Karpas-422 (cell line): ENCODE data around the gene NFKBIA. TPM values are rescaled to one million over a fixed set of nuclear protein-coding genes. Genes with fewer than 3 reads are reported as not detected.
"Not testable (repeated sequence)": the region's sequence is repeated elsewhere in the genome, so short reads cannot be mapped to it uniquely, and the experiment has no call there.

Experiments used
- DNase-seq: peaks from one replicate; pipeline ENCODE4 v3.0.0-alpha.2; 2015
- H2AFZ ChIP-seq: fragments of 200-600 bp; sonication (generic); 2 replicates; pipeline ENCODE4 v1.6.1; 2014; ENCODE audit warnings: antibody characterized with exemption, low read length, mixed read lengths
- H3K27ac ChIP-seq: fragments of 200-600 bp; sonication (generic); 2 replicates; pipeline ENCODE4 v1.5.1; 2014; ENCODE audit warnings: mild to moderate bottlenecking, low read length, moderate library complexity
- H3K27me3 ChIP-seq: fragments of 200-600 bp; sonication (generic); 2 replicates; pipeline ENCODE4 v1.6.1; 2014; ENCODE audit warnings: low read length, mixed read lengths
- H3K36me3 ChIP-seq: fragments of 200-600 bp; sonication (generic); 2 replicates; pipeline ENCODE4 v1.6.1; 2014; ENCODE audit warnings: low read length, mixed read lengths; ENCODE audit not compliant: insufficient read depth
- H3K4me1 ChIP-seq: fragments of 200-600 bp; sonication (generic); 2 replicates; pipeline ENCODE4 v1.6.1; 2014; ENCODE audit warnings: mild to moderate bottlenecking, low read length, mixed read lengths
- H3K4me2 ChIP-seq: fragments of 200-600 bp; sonication (generic); 2 replicates; pipeline ENCODE4 v1.6.1; 2014; ENCODE audit warnings: low read length, low read depth, mild to moderate bottlenecking; ENCODE audit not compliant: poor library complexity, severe bottlenecking
- H3K4me3 ChIP-seq: fragments of 200-600 bp; sonication (generic); 2 replicates; pipeline ENCODE4 v1.5.1; 2014; ENCODE audit warnings: mild to moderate bottlenecking, antibody characterized with exemption, low read length, mixed read lengths
- H3K79me2 ChIP-seq: fragments of 200-600 bp; sonication (generic); 2 replicates; pipeline ENCODE4 v1.6.1; 2014; ENCODE audit warnings: mild to moderate bottlenecking, low read length, mixed read lengths
- H3K9ac ChIP-seq: fragments of 200-600 bp; sonication (generic); 2 replicates; pipeline ENCODE4 v1.6.0; 2014; ENCODE audit warnings: low read length
- H3K9me2 ChIP-seq: fragments of 200-600 bp; sonication (generic), shearing (Covaris generic); replicated peaks from 2 replicates; pipeline ENCODE4 v1.6.0; 2014; ENCODE audit warnings: mild to moderate bottlenecking, low read length, moderate library complexity; ENCODE audit not compliant: insufficient read depth
- H3K9me3 ChIP-seq: fragments of 300-700, 200-600 bp; sonication (generic); 2 replicates; pipeline ENCODE4 v1.6.1; 2014; ENCODE audit warnings: low read length, mixed read lengths
- H4K20me1 ChIP-seq: fragments of 200-600 bp; sonication (generic); 2 replicates; pipeline ENCODE4 v1.6.1; 2014; ENCODE audit warnings: mild to moderate bottlenecking, antibody characterized with exemption, low read length, low read depth; ENCODE audit not compliant: insufficient read depth
- total RNA-seq: library from RNA; depleted of rRNA; stranded (reverse); fragments of >200 nt; shearing (Covaris generic); gene quantifications from 2 replicates; pipeline ENCODE4 v1.2.3, GENCODE V29; 2014; ENCODE audit warnings: low replicate concordance

Gene NFKBIA
- total RNA-seq, 1 experiment from 2014 or later: 27.6 TPM

DNA sequence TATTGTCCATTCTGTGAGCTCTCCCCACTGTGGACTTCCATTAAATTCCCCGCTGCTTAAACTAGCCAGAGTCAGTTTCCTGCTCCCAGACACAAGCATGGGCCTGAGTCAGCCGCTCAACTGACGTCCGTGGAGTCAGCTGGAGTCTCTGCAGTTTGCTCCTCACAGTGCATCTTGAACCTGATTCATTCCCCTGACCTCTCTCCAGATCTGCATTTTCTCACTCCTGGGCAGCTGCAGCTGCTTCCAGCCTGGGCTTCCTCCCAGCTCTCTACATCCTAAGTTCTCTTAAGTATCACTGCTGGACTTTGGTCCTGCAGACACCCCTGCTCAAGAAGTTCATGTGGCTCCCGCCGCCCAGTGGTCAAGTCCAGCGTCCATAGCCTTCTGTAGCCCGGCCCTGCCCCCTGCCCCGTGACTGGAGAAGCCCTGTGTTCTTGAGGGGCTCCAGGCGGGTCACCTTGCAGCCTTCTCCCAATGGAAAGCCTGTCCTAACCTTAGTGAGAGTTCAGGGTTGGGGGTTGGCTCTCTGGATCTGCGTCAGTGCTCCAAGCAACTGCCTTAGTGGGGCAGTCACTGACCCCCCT lies 20.0 kb downstream of the NFKBIA start:
- Histone ChIP-seq H3K4me2 (no peak overlapping the region), H2AFZ (no peak overlapping the region), H3K4me3 (no peak overlapping the region), H3K27me3 (0 out of 2 replicates have a peak, but pooled peaks cover 3% of the 10 kb centered on the region), H3K36me3 (no peaks in the 10 kb centered on the region), H3K79me2 (no peaks in the 10 kb centered on the region), H3K9me2 (no peaks in the 10 kb centered on the region), H3K9ac (no peak overlapping the region), H4K20me1 (no peaks in the 10 kb centered on the region), H3K9me3 (no peaks in the 10 kb centered on the region), H3K27ac (no peak overlapping the region), H3K4me1 (no peaks in the 10 kb centered on the region)
- no peak for DNase-seq

DNA sequence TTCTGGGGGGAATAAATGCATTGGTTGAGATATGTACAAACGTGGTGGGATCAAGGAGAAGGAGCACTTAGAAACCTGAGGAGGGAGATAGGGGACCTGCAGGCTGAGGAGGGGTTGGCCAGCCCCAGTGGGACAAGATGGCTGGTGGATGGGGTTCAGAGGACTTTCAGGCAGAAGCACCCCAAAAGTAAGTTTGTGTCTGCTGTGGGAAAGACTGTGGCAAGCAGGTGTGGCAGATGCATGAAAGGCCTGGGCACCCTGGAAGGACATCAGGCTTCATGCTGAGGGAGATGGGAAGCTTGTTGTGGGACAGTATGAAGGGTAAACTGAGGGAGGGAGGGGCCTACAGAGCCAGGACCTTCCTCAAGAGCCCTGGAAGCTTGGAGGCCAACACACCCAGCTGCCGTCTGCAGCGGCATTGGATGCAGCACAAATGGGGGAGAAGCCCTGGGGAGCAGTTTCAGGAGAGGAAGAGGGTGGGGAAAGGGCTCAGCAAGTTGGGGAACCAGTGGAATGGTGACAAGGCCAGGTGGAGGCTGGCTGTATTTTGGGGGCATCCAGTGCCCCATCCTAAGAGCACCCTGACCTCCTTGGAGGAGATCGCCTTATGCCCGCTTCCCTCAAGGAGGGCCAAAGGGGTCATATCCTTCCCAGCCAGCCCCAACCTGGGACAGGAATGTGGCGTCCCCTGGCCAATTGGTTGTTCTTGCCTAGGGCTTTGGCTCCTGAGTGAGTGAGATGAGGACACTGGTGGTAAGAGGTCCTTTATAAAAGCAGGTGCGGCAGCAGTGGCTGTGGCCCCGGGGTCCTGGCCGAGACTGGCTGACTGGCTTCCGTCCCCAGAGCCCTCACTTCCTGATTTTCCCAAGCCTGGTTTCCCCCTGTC lies 20.7 kb downstream of the NFKBIA start:
- no peak overlapping the region for H3K27ac ChIP-seq
- no peaks in the 10 kb centered on the region for H3K9me2 ChIP-seq
- H3K9ac ChIP-seq: no peak overlapping the region
- H3K4me1 ChIP-seq: no peaks in the 10 kb centered on the region
- no peak overlapping the region for H2AFZ ChIP-seq
- DNase-seq: no peak
- H4K20me1 ChIP-seq: no peaks in the 10 kb centered on the region
- H3K4me2 ChIP-seq: no peak overlapping the region
- no peaks in the 10 kb centered on the region for H3K36me3 ChIP-seq
- H3K4me3 ChIP-seq: no peak overlapping the region
- no peaks in the 10 kb centered on the region for H3K79me2 ChIP-seq
- no peaks in the 10 kb centered on the region for H3K9me3 ChIP-seq
- 0 out of 2 replicates have a peak, but pooled peaks cover 3% of the 10 kb centered on the region for H3K27me3 ChIP-seq

DNA sequence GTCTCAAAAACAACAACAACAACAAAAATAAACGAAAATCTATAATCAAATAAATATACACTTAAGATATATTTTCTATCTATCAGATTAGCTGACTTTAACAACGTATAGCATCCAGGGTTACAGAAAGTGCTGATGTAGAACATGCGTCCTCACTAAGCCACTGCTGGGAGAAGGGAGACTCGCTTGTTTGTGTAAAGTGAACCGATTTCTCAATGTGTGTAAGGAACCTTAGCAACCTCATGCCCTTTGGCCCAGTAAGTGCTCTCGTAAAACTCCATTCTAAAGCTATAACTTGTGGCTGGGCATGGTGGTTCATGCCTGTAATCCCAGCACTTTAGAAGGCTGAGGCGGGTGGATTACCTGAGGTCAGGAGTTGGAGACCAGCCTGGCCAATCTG lies 23.8 kb downstream of the NFKBIA start:
- H2AFZ ChIP-seq: no peak overlapping the region
- no peaks in the 10 kb centered on the region for H3K79me2 ChIP-seq
- H3K27ac ChIP-seq: no peak overlapping the region
- H3K4me1 ChIP-seq: no peaks in the 10 kb centered on the region
- no peaks in the 10 kb centered on the region for H4K20me1 ChIP-seq
- H3K9ac ChIP-seq: no peak overlapping the region
- H3K4me3 ChIP-seq: no peak overlapping the region
- no peaks in the 10 kb centered on the region for H3K36me3 ChIP-seq
- H3K27me3 ChIP-seq: no peaks in the 10 kb centered on the region
- H3K4me2 ChIP-seq: no peak overlapping the region
- H3K9me2 ChIP-seq: no peaks in the 10 kb centered on the region
- no peak for DNase-seq
- H3K9me3 ChIP-seq: no peaks in the 10 kb centered on the region

DNA sequence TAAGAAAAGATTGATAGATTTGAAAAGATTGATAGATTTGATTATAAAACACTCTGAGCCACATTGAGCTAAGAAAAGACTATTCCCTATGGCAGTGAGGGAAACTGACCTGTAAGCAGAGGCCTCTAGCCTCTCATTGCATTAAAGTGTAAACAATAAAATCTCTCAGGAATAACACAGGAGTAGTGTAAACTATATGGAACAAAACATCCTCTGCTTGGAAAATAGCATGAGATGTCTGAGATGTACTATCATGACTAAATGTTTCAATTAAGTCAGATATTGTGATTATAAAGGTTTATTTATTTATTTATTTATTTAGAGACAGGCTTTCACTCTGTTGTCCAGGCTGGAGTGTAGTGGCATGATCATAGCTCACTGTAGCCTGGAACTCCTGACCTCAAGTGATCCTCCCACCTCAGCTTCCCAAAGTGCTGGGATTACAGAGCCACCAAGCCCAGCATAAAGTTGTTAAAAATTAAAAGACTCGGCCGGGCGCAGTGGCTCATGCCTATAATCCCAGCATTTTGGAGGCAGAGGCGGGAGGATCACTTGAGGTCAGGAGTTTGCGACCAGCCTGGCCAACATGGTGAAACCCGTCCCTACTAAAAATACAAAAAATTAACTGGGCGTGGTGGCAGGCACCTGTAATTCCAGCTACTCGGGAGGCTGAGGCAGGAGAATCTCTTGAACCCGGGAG lies 25.2 kb downstream of the NFKBIA start:
- DNase-seq, H3K36me3 ChIP-seq, H3K27ac ChIP-seq, H3K4me1 ChIP-seq, H3K79me2 ChIP-seq, H3K4me3 ChIP-seq, H4K20me1 ChIP-seq, H3K9ac ChIP-seq, H2AFZ ChIP-seq, H3K9me2 ChIP-seq, H3K9me3 ChIP-seq, H3K27me3 ChIP-seq, H3K4me2 ChIP-seq: not testable (repeated sequence)

DNA sequence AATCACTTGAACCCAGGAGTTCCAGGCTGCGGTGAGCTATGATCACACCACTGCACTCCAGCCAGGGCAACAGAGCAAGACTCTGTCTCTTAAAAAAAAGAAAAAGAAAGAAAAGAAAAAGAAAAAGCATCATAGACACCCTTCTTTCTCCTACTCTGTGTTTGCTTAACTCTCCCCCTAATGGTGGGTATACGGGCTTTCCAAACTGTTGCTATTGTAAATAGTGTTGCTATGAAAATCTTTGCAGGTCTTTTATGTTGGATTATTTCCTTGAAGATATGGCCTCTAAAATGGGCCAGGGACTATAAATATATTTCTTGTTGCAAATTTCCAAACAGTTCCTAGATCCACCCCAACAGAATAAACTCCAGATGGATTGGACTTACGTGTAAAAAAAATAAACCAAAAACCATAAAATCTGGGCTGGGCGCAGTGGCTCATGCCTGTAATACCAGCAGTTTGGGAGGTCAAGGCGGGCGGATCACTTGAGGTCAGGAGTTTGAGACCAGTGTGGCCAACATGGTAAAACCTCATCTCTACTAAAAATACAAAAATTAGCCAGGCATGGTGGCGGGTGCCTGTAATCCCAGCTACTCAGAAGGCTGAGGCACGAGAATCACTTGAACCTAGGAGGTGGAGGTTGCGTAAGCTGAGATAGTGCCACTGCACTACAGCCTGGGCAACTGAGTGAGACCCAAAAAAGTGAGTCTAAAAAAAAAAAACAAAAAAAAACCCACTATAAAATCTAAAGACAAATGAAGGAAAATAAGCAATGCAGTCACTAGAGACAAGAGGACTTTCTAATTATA lies 25.9 kb downstream of the NFKBIA start:
- Histone ChIP-seq H3K9me3 (no peaks in the 10 kb centered on the region), H4K20me1 (no peaks in the 10 kb centered on the region), H3K4me2 (no peak overlapping the region), H3K27me3 (no peaks in the 10 kb centered on the region), H3K9me2 (no peaks in the 10 kb centered on the region), H3K79me2 (no peaks in the 10 kb centered on the region), H2AFZ (no peak overlapping the region), H3K9ac (no peak overlapping the region), H3K36me3 (no peaks in the 10 kb centered on the region), H3K4me3 (no peak overlapping the region), H3K27ac (no peak overlapping the region), H3K4me1 (no peaks in the 10 kb centered on the region)
- DNase-seq: no peak

DNA sequence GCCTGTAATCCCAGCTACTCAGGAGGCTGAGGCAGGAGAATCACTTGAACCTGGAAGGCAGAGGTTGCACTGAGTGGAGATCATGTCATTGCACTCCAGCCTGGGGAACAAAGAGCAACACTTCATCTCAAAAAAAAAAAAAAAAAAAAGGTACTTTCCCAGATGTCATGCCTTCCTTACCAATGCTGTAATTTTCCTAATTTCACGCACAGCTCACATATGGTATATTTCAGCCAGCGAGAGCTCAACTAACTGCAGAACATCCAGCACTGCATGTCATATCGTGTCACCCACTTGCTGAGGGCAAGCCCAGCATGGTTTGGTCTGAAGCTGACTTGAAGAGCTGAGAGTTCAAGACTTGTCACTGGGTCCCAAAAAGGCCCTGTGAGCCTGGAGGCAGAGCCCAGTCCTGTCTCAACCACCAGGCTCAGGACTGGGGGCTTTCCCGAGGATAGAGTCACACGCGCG lies 29.0 kb downstream of the NFKBIA start:
- Histone ChIP-seq H3K36me3 (no peaks in the 10 kb centered on the region), H3K4me2 (no peak overlapping the region), H3K4me1 (no peaks in the 10 kb centered on the region), H3K79me2 (no peaks in the 10 kb centered on the region), H3K9me3 (no peaks in the 10 kb centered on the region; the same call in 1 of the 2 replicates), H3K9ac (no peak overlapping the region), H3K27me3 (no peaks in the 10 kb centered on the region; the same call in 1 of the 2 replicates), H4K20me1 (no peaks in the 10 kb centered on the region), H3K4me3 (no peak overlapping the region), H3K9me2 (no peaks in the 10 kb centered on the region), H3K27ac (no peak overlapping the region), H2AFZ (no peak overlapping the region)
- DNase-seq: no peak

DNA sequence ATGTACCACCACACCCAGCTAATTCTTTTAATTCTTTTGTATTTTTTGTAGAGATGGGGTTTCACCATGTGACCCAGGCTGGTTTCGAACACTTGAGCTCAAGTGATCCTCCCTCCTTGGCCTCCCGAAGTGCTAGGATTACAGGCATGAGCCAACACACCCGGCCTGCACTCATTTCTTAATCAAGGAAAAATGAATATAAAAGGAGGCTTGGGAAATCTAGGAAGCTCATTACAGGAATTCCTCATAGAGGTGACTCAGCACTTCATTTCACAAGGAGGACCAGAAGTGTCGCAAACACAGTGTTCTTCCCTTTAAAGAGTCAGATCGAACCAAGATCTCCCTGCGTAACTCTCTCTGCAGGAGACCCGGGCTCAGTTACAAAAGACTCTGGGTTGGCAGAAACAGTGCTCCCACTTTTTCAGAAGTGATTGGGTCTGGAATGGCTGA lies 30.3 kb downstream of the NFKBIA start:
- no peak for DNase-seq
- Histone ChIP-seq H3K4me2 (no peak overlapping the region), H3K27ac (no peak overlapping the region), H3K4me1 (no peaks in the 10 kb centered on the region), H3K27me3 (no peaks in the 10 kb centered on the region; the same call in 1 of the 2 replicates), H2AFZ (no peak overlapping the region), H3K9me2 (no peaks in the 10 kb centered on the region), H3K36me3 (no peaks in the 10 kb centered on the region), H4K20me1 (no peaks in the 10 kb centered on the region), H3K79me2 (no peaks in the 10 kb centered on the region), H3K9me3 (no peaks in the 10 kb centered on the region; the same call in 1 of the 2 replicates), H3K4me3 (no peak overlapping the region), H3K9ac (no peak overlapping the region)
